Ascending aorta (tissue), 2 donors: ENCODE results near the gene SAFB. TPM values are rescaled to one million over a fixed set of nuclear protein-coding genes. Genes with fewer than 3 reads are reported as not detected.

ENCODE experiments used
- DNase-seq, 2 donors: peaks; one replicate each; pipeline ENCODE4 v3.0.0-alpha.2; 2019; ENCODE audit warnings: low spot score in 2 of 2
- H3K27ac ChIP-seq, 2 donors: fragments of 200-600 bp; sonication (generic); one replicate each; pipeline ENCODE4 v1.5.1; 2016 to 2017; ENCODE audit warnings: mild to moderate bottlenecking in 1 of 2
- H3K27me3 ChIP-seq: fragments of 200-600 bp; sonication (generic); one replicate; pipeline ENCODE4 v1.5.1; 2017
- H3K36me3 ChIP-seq, 2 donors: fragments of 200-600 bp; sonication (generic); one replicate each; pipeline ENCODE4 v1.5.1; 2016
- H3K4me1 ChIP-seq, 2 donors: fragments of 200-600 bp; sonication (generic); one replicate each; pipeline ENCODE4 v1.5.1; 2016 to 2017; ENCODE audit warnings: mild to moderate bottlenecking in 1 of 2
- H3K4me3 ChIP-seq, 2 donors: fragments of 200-600 bp; sonication (generic); one replicate each; pipeline ENCODE4 v1.5.1; 2016 to 2017; ENCODE audit warnings: mild to moderate bottlenecking in 1 of 2
- H3K9me3 ChIP-seq, 2 donors: fragments of 200-600 bp; sonication (generic); one replicate each; pipeline ENCODE4 v1.5.1; 2016
- CTCF ChIP-seq, 3 experiments: fragments of 200-600 bp in 2 of 3; fragments of 450-650 bp in 1 of 3; sonication (generic) in 2 of 3; IDR thresholded peaks; one replicate each; pipeline ENCODE4 v1.5.1; 2016 to 2019; ENCODE audit warnings: antibody characterized with exemption in 3 of 3, mild to moderate bottlenecking in 1 of 3, moderate library complexity in 1 of 3
- intact Hi-C: fragments of 100-400 bp; cut with DNase I; formaldehyde crosslinking; loops from one replicate; pipeline ENCODE4 v1.15.1; 2023
- total RNA-seq: library from RNA; depleted of rRNA; stranded (reverse); fragments of >200 nt; gene quantifications from one replicate; pipeline ENCODE4 v1.1.0, GENCODE V29; 2016

The SAFB gene
- total RNA-seq, 1 donor from 2014 or later = 114 TPM

GRCh38 chr19:5619946-5620345 is 2.9 kb upstream of the SAFB start:
- H3K4me3 ChIP-seq = no peak overlapping the region
- H3K27me3 ChIP-seq = no peaks in the 10 kb centered on the region
- peaks cover 0 to 30% of the 10 kb centered on the region in 2 donors for H3K4me1 ChIP-seq
- intact Hi-C loops = loop anchor here (5.0 to 10.0 kb wide), 4 partner anchors 167 to 1115 kb away; partner anchors contain the start of genes DPP9, GPR108, KDM4B and TRIP10
- no peak overlapping the region for H3K27ac ChIP-seq
- DNase-seq = no peak
- H3K9me3 ChIP-seq = no peaks in the 10 kb centered on the region
- H3K36me3 ChIP-seq = peaks cover 25 to 41% of the 10 kb centered on the region in 2 donors
- no peak for TF ChIP-seq CTCF (IDR thresholded peaks at IDR 0.05)

DNA sequence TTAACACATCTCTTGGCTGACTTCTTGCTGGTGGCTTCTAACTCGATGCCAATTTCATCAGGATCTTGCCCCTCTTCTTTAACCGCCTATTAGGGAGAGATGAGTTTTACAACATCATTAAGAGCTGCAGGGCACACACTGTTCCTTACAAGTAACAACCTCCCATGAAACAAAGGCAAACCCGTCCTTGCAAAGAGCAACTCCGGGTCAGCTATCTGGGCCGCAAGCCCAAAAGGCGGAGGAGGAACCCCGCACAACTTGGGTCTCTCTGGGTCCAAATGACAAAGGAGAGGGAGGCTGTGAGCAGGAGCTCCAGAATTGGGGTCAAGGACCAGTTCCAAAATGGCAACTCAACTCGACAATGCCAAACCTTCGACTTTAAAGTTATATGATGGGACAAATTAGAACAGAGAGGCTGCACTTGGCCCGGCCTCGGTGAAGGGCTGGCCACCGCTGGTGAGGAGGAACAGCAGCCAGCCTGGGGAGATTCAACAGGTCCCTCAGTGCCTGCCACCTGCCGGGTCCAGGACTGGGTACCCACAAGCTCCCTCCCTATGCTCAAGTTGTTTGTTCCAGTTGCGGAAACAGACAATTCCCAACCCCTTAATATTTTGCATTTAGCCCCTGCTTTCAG is 1.5 kb upstream of the SAFB start:
- no peak for TF ChIP-seq CTCF (IDR thresholded peaks at IDR 0.05)
- Histone ChIP-seq H3K4me3 (peak overlapping the region; percentile 86 to 96), H3K27ac (peak overlapping the region; percentile 93 to 97), H3K36me3 (peaks cover 10 to 37% of the 10 kb centered on the region in 2 donors), H3K9me3 (no peaks in the 10 kb centered on the region), H3K4me1 (peaks cover 3 to 44% of the 10 kb centered on the region in 2 donors), H3K27me3 (no peaks in the 10 kb centered on the region)
- no peak for DNase-seq
- intact Hi-C loops = loop anchor here (5.0 to 10.0 kb wide), 4 partner anchors 166 to 1113 kb away; partner anchors contain the start of genes DPP9, GPR108, KDM4B and TRIP10

DNA sequence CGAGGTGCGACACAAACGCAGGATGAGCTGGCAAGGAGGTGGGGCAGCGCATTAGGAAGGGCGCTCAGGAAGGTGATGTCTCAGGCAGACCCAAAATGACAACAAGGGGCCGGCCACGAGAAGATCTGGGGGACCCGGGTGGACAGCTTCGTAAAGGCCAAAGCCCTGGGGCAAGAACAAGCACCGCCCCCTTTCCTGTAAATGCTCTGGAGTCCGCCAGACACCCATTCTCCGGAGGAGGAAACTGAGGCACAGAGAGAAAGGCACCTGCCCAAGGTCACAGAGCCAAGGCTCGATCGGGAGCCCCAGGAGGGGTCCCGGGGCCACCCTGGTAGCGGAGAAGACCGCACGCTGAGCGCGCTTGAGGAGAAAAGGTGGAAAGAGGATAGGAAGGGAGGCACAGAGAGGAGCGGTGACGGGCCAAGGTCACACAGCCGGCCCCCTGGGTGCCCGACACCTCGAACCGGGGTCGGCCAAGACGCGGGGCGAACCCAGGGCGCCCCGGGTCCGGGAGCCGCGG is 878 bp upstream of the SAFB start:
- Histone ChIP-seq H3K4me3 (peak overlapping the region; percentile 86 to 96), H3K27ac (peak overlapping the region; percentile 93 to 97), H3K36me3 (peaks cover 14 to 38% of the 10 kb centered on the region in 2 donors), H3K27me3 (no peaks in the 10 kb centered on the region), H3K9me3 (no peaks in the 10 kb centered on the region), H3K4me1 (peaks cover 3 to 44% of the 10 kb centered on the region in 2 donors)
- DNase-seq = no peak
- intact Hi-C loops = loop anchor here (1.0 to 10.0 kb wide), 7 partner anchors 58 to 1113 kb away; partner anchors contain the start of genes CATSPERD, DPP9, GPR108 and KDM4B
- TF ChIP-seq CTCF (IDR thresholded peaks at IDR 0.05) = no peak

DNA sequence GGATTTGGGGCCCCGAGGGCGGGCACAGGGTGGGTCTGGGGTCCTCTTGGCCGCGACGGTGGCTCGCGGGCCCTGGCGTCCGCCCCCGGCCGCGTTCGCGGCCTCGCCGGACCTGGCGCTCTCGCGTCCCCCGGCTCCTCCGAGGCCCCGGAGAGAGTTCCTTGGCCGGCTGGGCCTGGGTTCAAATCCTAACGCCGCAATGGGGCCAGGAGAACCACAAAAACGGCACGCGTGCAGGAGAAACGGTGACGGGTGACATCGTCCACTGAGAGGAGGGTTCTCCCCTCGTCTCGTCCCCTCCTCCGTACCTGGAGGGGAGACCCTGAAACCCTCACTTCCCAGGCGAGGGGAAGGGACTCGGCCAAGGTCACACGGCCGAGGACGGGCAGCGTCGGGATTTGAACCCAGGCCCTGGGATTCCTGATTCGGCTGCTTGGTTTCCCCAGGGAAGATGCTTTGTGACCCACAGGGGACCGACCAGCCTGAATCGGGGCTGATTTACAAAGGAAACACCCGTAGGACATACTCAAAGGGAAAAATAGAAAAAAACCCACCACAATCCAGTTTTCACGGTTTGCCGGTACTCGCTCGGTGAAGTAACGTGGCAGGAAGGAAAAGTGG is 624 bp downstream of the SAFB start:
- H3K4me1 ChIP-seq = peaks cover 3 to 56% of the 10 kb centered on the region in 2 donors
- DNase-seq = peak in 1 of 2 donors; percentile 70

More for the DNA sequence above, 624 bp downstream of the SAFB start:
- peak overlapping the region; percentile 86 to 96 for H3K4me3 ChIP-seq
- intact Hi-C loops = loop anchor here (2.0 to 10.0 kb wide), 5 partner anchors 67 to 1111 kb away; partner anchors contain the start of genes DPP9, GPR108, KDM4B and RPL36
- peaks cover 15 to 36% of the 10 kb centered on the region in 2 donors for H3K36me3 ChIP-seq
- no peaks in the 10 kb centered on the region for H3K9me3 ChIP-seq
- no peaks in the 10 kb centered on the region for H3K27me3 ChIP-seq
- H3K27ac ChIP-seq = peak overlapping the region; percentile 93 to 97
- no peak for TF ChIP-seq CTCF (IDR thresholded peaks at IDR 0.05)
